PC-9 (cell line): ENCODE results near the gene FOSL2.

Experiments
- CTCF ChIP-seq: fragments of 200-600 bp; sonication (generic); conservative IDR thresholded peaks from 2 replicates; pipeline ENCODE4 v1.6.1; 2017; ENCODE audit warnings: mixed run types, antibody characterized with exemption, mild to moderate bottlenecking, moderate library complexity
- EZH2 ChIP-seq: fragments of 200-600 bp; sonication (generic); IDR thresholded peaks from 2 replicates; pipeline ENCODE4 v1.8.0; 2017; ENCODE audit warnings: antibody characterized with exemption, low read depth

DNA sequence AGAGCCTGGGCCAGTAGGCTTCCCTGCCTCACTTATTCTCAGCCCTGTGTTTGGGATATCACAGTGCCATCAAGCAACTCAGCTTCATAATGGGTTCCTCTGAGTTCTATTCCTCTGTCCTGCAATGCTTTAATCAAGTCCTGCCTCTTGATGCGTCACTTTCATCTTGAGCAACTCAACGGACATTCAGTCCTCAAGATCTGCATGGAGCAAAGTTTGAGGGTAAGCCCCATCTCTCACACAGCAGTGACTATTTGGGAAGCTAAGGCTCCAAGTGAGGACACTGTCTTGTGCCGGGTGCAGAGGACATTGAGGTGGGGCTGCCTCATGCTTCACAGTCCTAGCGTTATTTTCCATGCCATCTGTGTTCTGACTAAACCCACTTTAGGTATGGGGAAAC lies 52.3 kb downstream of the FOSL2 start:
- TF ChIP-seq EZH2 (no peak), CTCF (no peak)
